Fibroblast of lung (primary cell): ENCODE measurements around the gene ITFG1. TPM values are rescaled to one million over a fixed set of nuclear protein-coding genes. Genes with fewer than 3 reads are reported as not detected.
A peak's percentile ranks its signal among the peaks of the same experiment; 100 is the strongest.

Experiments used
- DNase-seq, 2 donors: peaks; one replicate each; pipeline versions ENCODE4 v3.0.0 to v3.0.0-alpha.2; 2010; ENCODE audit warnings: low read depth in 2 of 2
- H2AFZ ChIP-seq: 2 replicates; pipeline ENCODE4 v1.5.1; 2012; ENCODE audit warnings: low read length, control low read depth, inconsistent platforms
- H3K27ac ChIP-seq: 2 replicates; pipeline ENCODE4 v1.5.1; 2011; ENCODE audit warnings: low read length, control low read depth; ENCODE audit not compliant: insufficient read depth
- H3K27me3 ChIP-seq: 2 replicates; pipeline ENCODE4 v1.5.1; 2011; ENCODE audit warnings: mild to moderate bottlenecking, low read length; ENCODE audit not compliant: control insufficient read depth, insufficient read depth
- H3K36me3 ChIP-seq: 2 replicates; pipeline ENCODE4 v1.5.1; 2011; ENCODE audit warnings: low read length; ENCODE audit not compliant: control insufficient read depth, insufficient read depth
- H3K4me1 ChIP-seq: 2 replicates; pipeline ENCODE4 v1.5.1; 2011; ENCODE audit warnings: low read length; ENCODE audit not compliant: control insufficient read depth, insufficient read depth; ENCODE audit errors: extremely low read depth
- H3K4me2 ChIP-seq: 2 replicates; pipeline ENCODE4 v1.5.1; 2011; ENCODE audit warnings: low read length, control low read depth; ENCODE audit not compliant: insufficient read depth; ENCODE audit errors: extremely low read depth
- H3K4me3 ChIP-seq, 4 experiments: fragments of 200-600 bp in 1 of 4; sonication (generic) in 1 of 4; replicated peaks in 1 of 4; 2 replicates each; pipeline ENCODE4 v1.5.1; 2011 to 2016; ENCODE audit warnings: low read length in 4 of 4, low read depth in 3 of 4, mild to moderate bottlenecking in 3 of 4, control low read depth in 2 of 4, inconsistent platforms in 1 of 4, mixed read lengths in 1 of 4; ENCODE audit not compliant: insufficient read depth in 1 of 4; ENCODE audit errors: control extremely low read depth in 1 of 4
- H3K79me2 ChIP-seq: 2 replicates; pipeline ENCODE4 v1.5.1; 2012; ENCODE audit warnings: mild to moderate bottlenecking, low read length, inconsistent platforms; ENCODE audit not compliant: control insufficient read depth, insufficient read depth
- H3K9ac ChIP-seq: 2 replicates; pipeline ENCODE4 v1.5.1; 2011; ENCODE audit warnings: mild to moderate bottlenecking, low read length, control low read depth; ENCODE audit not compliant: insufficient read depth
- H3K9me3 ChIP-seq: 2 replicates; pipeline ENCODE4 v1.5.1; 2012; ENCODE audit warnings: low read depth, low read length; ENCODE audit not compliant: control insufficient read depth, insufficient read depth
- H4K20me1 ChIP-seq: 2 replicates; pipeline ENCODE4 v1.5.1; 2011; ENCODE audit warnings: low read length; ENCODE audit not compliant: control insufficient read depth, insufficient read depth; ENCODE audit errors: extremely low read depth
- CTCF ChIP-seq, 2 donors: IDR thresholded peaks in 1 of 2; conservative IDR thresholded peaks in 1 of 2; 1 replicate in 1 of 2; 2 replicates in 1 of 2; pipeline ENCODE4 v1.5.1; 2011 to 2012; ENCODE audit warnings: low read length in 2 of 2, control low read depth in 1 of 2, inconsistent platforms in 1 of 2, low read depth in 1 of 2, mild to moderate bottlenecking in 1 of 2
- EZH2 ChIP-seq: IDR thresholded peaks from 2 replicates; pipeline ENCODE4 v1.5.1; 2012; ENCODE audit warnings: low read length, control low read depth, mild to moderate bottlenecking; ENCODE audit errors: missing control alignments
- polyA plus RNA-seq, 2 donors: library from polyadenylated mRNA; depleted of rRNA in 1 of 2; stranded (reverse) in 1 of 2; unstranded in 1 of 2; fragments of >200 nt; gene quantifications; 2 replicates each; pipeline ENCODE4 v1.2.1, GENCODE V29; 2011 to 2012; ENCODE audit warnings: missing spikeins in 1 of 2
- total RNA-seq: library from RNA; depleted of rRNA; stranded (reverse); fragments of >200 nt; gene quantifications from 2 replicates; pipeline ENCODE4 v1.2.1, GENCODE V29; 2014

Gene ITFG1
- total and polyA plus RNA-seq, 2 donors (not counting 1 experiment from before 2014, with no cell fraction given), result 96.1 to 111 TPM

- H3K27me3 ChIP-seq, result no peaks in the 10 kb centered on the region
- H3K4me2 ChIP-seq, result no peak overlapping the region
- peak in 1 of 2 donors; percentile 66 for DNase-seq
- H3K4me3 ChIP-seq, result no peak overlapping the region
- no peak overlapping the region for H2AFZ ChIP-seq
- H3K36me3 ChIP-seq, result no peaks in the 10 kb centered on the region
- no peak overlapping the region for H3K9ac ChIP-seq
- H3K9me3 ChIP-seq, result no peaks in the 10 kb centered on the region
- TF ChIP-seq CTCF (conservative IDR thresholded peaks at IDR 0.05 in 1 of 2, IDR thresholded peaks at IDR 0.05 in 1 of 2; ENCODE audit: low read depth in 1 of 2, low read length in 2 of 2) (no peak), EZH2 (no peak)
- H3K79me2 ChIP-seq, result no peaks in the 10 kb centered on the region
- H3K4me1 ChIP-seq, result no peaks in the 10 kb centered on the region
- H4K20me1 ChIP-seq, result no peaks in the 10 kb centered on the region
- no peak overlapping the region for H3K27ac ChIP-seq
Measured at GRCh38 chr16:47311738-47312505, 148.9 kb downstream of the ITFG1 start.

GRCh38 chr16:47310792-47311211 is 150.1 kb downstream of the ITFG1 start:
- Histone ChIP-seq H3K4me1 (no peaks in the 10 kb centered on the region), H4K20me1 (no peaks in the 10 kb centered on the region), H3K27ac (no peak overlapping the region), H2AFZ (no peak overlapping the region), H3K79me2 (no peaks in the 10 kb centered on the region), H3K9ac (no peak overlapping the region), H3K36me3 (no peaks in the 10 kb centered on the region), H3K9me3 (no peaks in the 10 kb centered on the region), H3K4me3 (no peak overlapping the region), H3K4me2 (no peak overlapping the region), H3K27me3 (no peaks in the 10 kb centered on the region)
- no peak for DNase-seq
- TF ChIP-seq EZH2 (no peak), CTCF (conservative IDR thresholded peaks at IDR 0.05 in 1 of 2, IDR thresholded peaks at IDR 0.05 in 1 of 2; ENCODE audit: low read depth in 1 of 2, low read length in 2 of 2) (no peak)

- H2AFZ ChIP-seq, result no peak overlapping the region
- H3K9ac ChIP-seq, result no peak overlapping the region
- no peaks in the 10 kb centered on the region for H3K27me3 ChIP-seq
- H3K4me1 ChIP-seq, result no peaks in the 10 kb centered on the region
- H3K79me2 ChIP-seq, result no peaks in the 10 kb centered on the region
- TF ChIP-seq EZH2 (no peak), CTCF (conservative IDR thresholded peaks at IDR 0.05 in 1 of 2, IDR thresholded peaks at IDR 0.05 in 1 of 2; ENCODE audit: low read depth in 1 of 2, low read length in 2 of 2) (no peak)
- H3K9me3 ChIP-seq, result no peaks in the 10 kb centered on the region
- no peak overlapping the region for H3K4me3 ChIP-seq
- peak; percentile 11 to 63 for DNase-seq
- peak overlapping the region; percentile 32 for H3K4me2 ChIP-seq
- no peaks in the 10 kb centered on the region for H4K20me1 ChIP-seq
- H3K36me3 ChIP-seq, result no peaks in the 10 kb centered on the region
- H3K27ac ChIP-seq, result no peak overlapping the region
Measured at GRCh38 chr16:47309581-47310312, 151.1 kb downstream of the ITFG1 start.
